ENCODE data around the gene TMED4.

DNA sequence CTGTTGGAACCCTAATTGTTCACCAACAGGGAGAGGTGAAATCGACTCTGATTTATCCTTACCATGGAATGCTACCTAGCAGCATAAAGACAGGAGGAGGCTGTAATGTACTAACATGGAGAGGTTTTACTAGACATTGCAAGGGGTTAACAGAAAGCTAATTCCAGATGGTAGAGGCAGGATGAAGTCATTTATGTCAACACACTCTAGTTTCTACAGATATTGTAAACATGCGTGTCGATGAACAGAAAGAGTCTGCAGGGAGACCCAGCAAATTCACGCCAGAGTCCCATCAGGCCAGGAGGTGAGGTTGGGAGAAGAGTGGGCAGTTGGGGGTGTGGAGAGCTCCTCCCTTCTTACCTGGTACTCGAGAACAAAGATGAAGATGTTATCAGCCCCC lies 47.9 kb downstream of the TMED4 start:
- TF ChIP-seq, protein P1, sequence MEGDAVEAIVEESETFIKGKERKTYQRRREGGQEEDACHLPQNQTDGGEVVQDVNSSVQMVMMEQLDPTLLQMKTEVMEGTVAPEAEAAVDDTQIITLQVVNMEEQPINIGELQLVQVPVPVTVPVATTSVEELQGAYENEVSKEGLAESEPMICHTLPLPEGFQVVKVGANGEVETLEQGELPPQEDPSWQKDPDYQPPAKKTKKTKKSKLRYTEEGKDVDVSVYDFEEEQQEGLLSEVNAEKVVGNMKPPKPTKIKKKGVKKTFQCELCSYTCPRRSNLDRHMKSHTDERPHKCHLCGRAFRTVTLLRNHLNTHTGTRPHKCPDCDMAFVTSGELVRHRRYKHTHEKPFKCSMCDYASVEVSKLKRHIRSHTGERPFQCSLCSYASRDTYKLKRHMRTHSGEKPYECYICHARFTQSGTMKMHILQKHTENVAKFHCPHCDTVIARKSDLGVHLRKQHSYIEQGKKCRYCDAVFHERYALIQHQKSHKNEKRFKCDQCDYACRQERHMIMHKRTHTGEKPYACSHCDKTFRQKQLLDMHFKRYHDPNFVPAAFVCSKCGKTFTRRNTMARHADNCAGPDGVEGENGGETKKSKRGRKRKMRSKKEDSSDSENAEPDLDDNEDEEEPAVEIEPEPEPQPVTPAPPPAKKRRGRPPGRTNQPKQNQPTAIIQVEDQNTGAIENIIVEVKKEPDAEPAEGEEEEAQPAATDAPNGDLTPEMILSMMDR (IDR thresholded peaks at IDR 0.05 in 2 of 3, conservative IDR thresholded peaks at IDR 0.05 in 1 of 3; ENCODE audit: control insufficient read depth in 2 of 3, extremely low read depth in 1 of 3, insufficient read depth in 1 of 3, low read depth in 3 of 3, low read length in 3 of 3) = no peak
- no peak for TF ChIP-seq EZH2 (IDR thresholded peaks at IDR 0.05; ENCODE audit: borderline replicate concordance, control insufficient read depth, low read depth, low read length)
